ENCODE measurements around the gene DYNLL2. TPM values are rescaled to one million over a fixed set of nuclear protein-coding genes. Genes with fewer than 3 reads are reported as not detected.

The DYNLL2 gene
- total RNA-seq, 1 experiment from 2014 or later: 38.7 TPM

DNA sequence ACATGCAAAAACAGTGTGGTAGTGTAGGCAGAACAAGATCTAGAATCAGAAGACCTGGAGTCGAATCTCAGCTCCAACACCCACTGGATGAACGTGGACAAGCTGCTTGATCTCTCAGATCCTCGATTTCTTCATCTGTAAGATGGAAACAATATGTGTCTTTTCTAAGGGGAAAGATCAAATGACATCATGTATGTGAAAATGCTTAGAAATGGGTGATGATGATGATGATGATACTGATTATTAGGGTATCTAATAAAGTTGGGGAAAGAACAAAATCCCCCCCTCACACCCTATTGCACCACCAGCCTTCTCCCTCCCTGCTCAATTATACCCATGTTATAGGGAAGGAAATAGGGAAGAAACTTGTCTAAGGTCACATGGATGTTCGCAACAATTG, 10.9 kb downstream of the DYNLL2 start:
- H2BK120ac ChIP-seq (ENCODE audit: low read depth, low read length, poor library complexity, severe bottlenecking): no peak overlapping the region
- H2BK20ac ChIP-seq (ENCODE audit: low read depth, low read length, poor library complexity, severe bottlenecking): no peak overlapping the region
- no peak overlapping the region for H3K4me3 Mint-ChIP-seq
- no peak overlapping the region for H2BK15ac ChIP-seq (ENCODE audit: low read depth, low read length)
- no peak overlapping the region for H3K9ac ChIP-seq (ENCODE audit: extremely low read depth, insufficient read length, low read length)
- no peaks in the 10 kb centered on the region for H3K4me1 ChIP-seq (ENCODE audit: insufficient read depth, low read length)
- H2BK12ac ChIP-seq (ENCODE audit: insufficient read length, low read depth, low read length): no peak overlapping the region
- no peak overlapping the region for H2BK5ac ChIP-seq (ENCODE audit: insufficient read length, low read length)
- H3K18ac ChIP-seq (ENCODE audit: insufficient read length, low read depth, low read length): no peak overlapping the region
- TF ChIP-seq, protein P1, sequence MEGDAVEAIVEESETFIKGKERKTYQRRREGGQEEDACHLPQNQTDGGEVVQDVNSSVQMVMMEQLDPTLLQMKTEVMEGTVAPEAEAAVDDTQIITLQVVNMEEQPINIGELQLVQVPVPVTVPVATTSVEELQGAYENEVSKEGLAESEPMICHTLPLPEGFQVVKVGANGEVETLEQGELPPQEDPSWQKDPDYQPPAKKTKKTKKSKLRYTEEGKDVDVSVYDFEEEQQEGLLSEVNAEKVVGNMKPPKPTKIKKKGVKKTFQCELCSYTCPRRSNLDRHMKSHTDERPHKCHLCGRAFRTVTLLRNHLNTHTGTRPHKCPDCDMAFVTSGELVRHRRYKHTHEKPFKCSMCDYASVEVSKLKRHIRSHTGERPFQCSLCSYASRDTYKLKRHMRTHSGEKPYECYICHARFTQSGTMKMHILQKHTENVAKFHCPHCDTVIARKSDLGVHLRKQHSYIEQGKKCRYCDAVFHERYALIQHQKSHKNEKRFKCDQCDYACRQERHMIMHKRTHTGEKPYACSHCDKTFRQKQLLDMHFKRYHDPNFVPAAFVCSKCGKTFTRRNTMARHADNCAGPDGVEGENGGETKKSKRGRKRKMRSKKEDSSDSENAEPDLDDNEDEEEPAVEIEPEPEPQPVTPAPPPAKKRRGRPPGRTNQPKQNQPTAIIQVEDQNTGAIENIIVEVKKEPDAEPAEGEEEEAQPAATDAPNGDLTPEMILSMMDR (conservative IDR thresholded peaks at IDR 0.05): no peak
- no peak for DNase-seq
- H2AK5ac ChIP-seq (ENCODE audit: insufficient read length, low read length): no peak overlapping the region
- H3K27me3 Mint-ChIP-seq (ENCODE audit: low read depth): no peaks in the 10 kb centered on the region
- no peaks in the 10 kb centered on the region for H3K9me3 ChIP-seq (ENCODE audit: control insufficient read depth, low read depth, low read length)
- H3K4me2 ChIP-seq (ENCODE audit: insufficient read depth, insufficient read length, low read length): no peak overlapping the region
- H3K27me3 ChIP-seq (ENCODE audit: insufficient read depth, low read length): no peaks in the 10 kb centered on the region
- peaks cover 6% of the 10 kb centered on the region for H3K79me1 ChIP-seq (ENCODE audit: insufficient read depth, low read depth, low read length, poor library complexity, severe bottlenecking)
- H3K4me1 Mint-ChIP-seq: no peaks in the 10 kb centered on the region
- no peaks in the 10 kb centered on the region for H3K23me2 ChIP-seq (ENCODE audit: insufficient read length, low read depth, low read length, poor library complexity, severe bottlenecking)
- H3K79me2 ChIP-seq (ENCODE audit: insufficient read depth, low read length): peaks cover 3% of the 10 kb centered on the region; the same call in 1 of the 2 replicates
- no peak overlapping the region for H4K91ac ChIP-seq (ENCODE audit: insufficient read length, low read depth, low read length)
- H2AFZ ChIP-seq (ENCODE audit: low read length): no peak overlapping the region
- H4K8ac ChIP-seq (replicated peaks; ENCODE audit: insufficient read length, low read depth, low read length): no peak overlapping the region
- no peak overlapping the region for H3T11ph ChIP-seq (ENCODE audit: low read length)
- H3K14ac ChIP-seq (ENCODE audit: insufficient read depth, low read length): no peak overlapping the region
- H4K5ac ChIP-seq (ENCODE audit: insufficient read length, low read depth, low read length): no peak overlapping the region
- no peak overlapping the region for H3K27ac ChIP-seq (ENCODE audit: insufficient read length, low read depth, low read length)
- WGBS (ENCODE audit: extremely low coverage, insufficient read length, low lambda C conversion rate): no CpG with 5 or more reads among the region's 4 CpGs
- no peak overlapping the region for H3K27ac Mint-ChIP-seq
- no peaks in the 10 kb centered on the region for H4K20me1 ChIP-seq (ENCODE audit: control insufficient read depth, insufficient read depth, insufficient read length)
- H3K9me3 Mint-ChIP-seq: no peaks in the 10 kb centered on the region
- H3K4ac ChIP-seq (ENCODE audit: low read depth, low read length): no peak overlapping the region
- H3K23ac ChIP-seq (ENCODE audit: insufficient read length, low read depth, low read length): no peak overlapping the region
- H3K36me3 Mint-ChIP-seq (ENCODE audit: insufficient read depth in 1 of 3, low read depth in 3 of 3): peaks cover 31 to 52% (median 47%) of the 10 kb centered on the region in 3 experiments; a peak in 6 of 7 replicates
- no peak overlapping the region for H3K56ac ChIP-seq (ENCODE audit: insufficient read length, low read depth, low read length)

Measured in H9 (cell line).